ENCODE results near the gene BMP3.

- TF ChIP-seq CTCF (IDR thresholded peaks at IDR 0.05) (no peak), POLR2A (IDR thresholded peaks at IDR 0.05) (no peak), POLR2AphosphoS5 (IDR thresholded peaks at IDR 0.05) (no peak)
Observed at GRCh38 chr4:81096566-81096965, 66.1 kb downstream of the BMP3 start.
